IMR-90 (cell line): Measurements from ENCODE around the gene ACOXL. TPM values are rescaled to one million over a fixed set of nuclear protein-coding genes. Genes with fewer than 3 reads are reported as not detected.

Experiments
- ATAC-seq: fragments of 200-7000 bp; cut with Tn5 transposase; 2 replicates; pipeline ENCODE4 v1.9.1; 2020; ENCODE audit warnings: low read depth, mild to moderate bottlenecking, moderate library complexity
- BruUV-seq: library from RNA; stranded (reverse); fragments of 400-500 nt; replicated peaks from 2 replicates; lab custom pipeline; 2021; lab: Mats Ljungman, UMichigan
- CTCF ChIA-PET: fragments of 300-600 bp; formaldehyde crosslinking; extraction: SDS; loops from one replicate; lab custom pipeline; 2021; ENCODE audit warnings: antibody characterized with exemption; lab: Yijun Ruan, JAX
- POLR2A ChIA-PET: fragments of 300-600 bp; sonication (Branson Sonifier 250); formaldehyde crosslinking; loops from one replicate; lab custom pipeline; 2022; ENCODE audit warnings: antibody characterized with exemption; ENCODE audit not compliant: unreplicated experiment; lab: Charles Lee
- DNase-seq: peaks from one replicate; pipeline ENCODE4 v3.0.0; 2013
- H2AFZ ChIP-seq: replicated peaks from 2 replicates; pipeline ENCODE3; 2013; ENCODE audit warnings: low read length, mild to moderate bottlenecking; ENCODE audit not compliant: poor library complexity
- H2AK5ac ChIP-seq: 2 replicates; pipeline ENCODE4 v1.6.1; 2013; ENCODE audit warnings: low read depth, low read length, inconsistent platforms
- H2AK9ac ChIP-seq: replicated peaks from 2 replicates; pipeline ENCODE3; 2013; ENCODE audit warnings: mild to moderate bottlenecking, low read depth, low read length, moderate library complexity; ENCODE audit not compliant: poor library complexity
- H2BK120ac ChIP-seq: 2 replicates; pipeline ENCODE4 v1.6.1; 2013; ENCODE audit warnings: low read depth, low read length, inconsistent platforms
- H2BK15ac ChIP-seq: 3 replicates; pipeline ENCODE4 v1.6.1; 2013; ENCODE audit warnings: low read depth, low read length, inconsistent platforms
- H2BK20ac ChIP-seq: 2 replicates; pipeline ENCODE4 v1.6.1; 2013; ENCODE audit warnings: low read depth, mild to moderate bottlenecking, inconsistent platforms, low read length, moderate library complexity
- H2BK5ac ChIP-seq: 2 replicates; pipeline ENCODE4 v1.6.1; 2013; ENCODE audit warnings: mild to moderate bottlenecking, low read depth, low read length, inconsistent platforms; ENCODE audit not compliant: poor library complexity, severe bottlenecking
- H3K14ac ChIP-seq: replicated peaks from 2 replicates; pipeline ENCODE4 v1.6.1; 2013; ENCODE audit warnings: low read depth, low read length, inconsistent platforms
- H3K18ac ChIP-seq: 2 replicates; pipeline ENCODE4 v1.6.1; 2013; ENCODE audit warnings: low read depth, low read length, control low read depth
- H3K23ac ChIP-seq: 2 replicates; pipeline ENCODE4 v1.6.1; 2013; ENCODE audit warnings: low read depth, low read length, inconsistent platforms
- H3K27ac ChIP-seq: 2 replicates; pipeline ENCODE4 v1.5.1; 2013; ENCODE audit warnings: mild to moderate bottlenecking, control low read depth, low read length; ENCODE audit not compliant: insufficient read depth
- H3K27me3 ChIP-seq: 2 replicates; pipeline ENCODE4 v1.6.1; 2013; ENCODE audit warnings: low read length; ENCODE audit not compliant: control insufficient read depth, insufficient read depth
- H3K36me3 ChIP-seq: 2 replicates; pipeline ENCODE4 v1.6.1; 2013; ENCODE audit warnings: low read length, mixed read lengths; ENCODE audit not compliant: control insufficient read depth, insufficient read depth
- H3K4ac ChIP-seq: 2 replicates; pipeline ENCODE4 v1.6.1; 2013; ENCODE audit warnings: low read depth, low read length, inconsistent platforms
- H3K4me1 ChIP-seq: 2 replicates; pipeline ENCODE4 v1.6.1; 2013; ENCODE audit warnings: low read length, mixed read lengths; ENCODE audit not compliant: control insufficient read depth, insufficient read depth
- H3K4me2 ChIP-seq: 2 replicates; pipeline ENCODE4 v1.6.1; 2013; ENCODE audit warnings: low read depth, mild to moderate bottlenecking, control low read depth, low read length, moderate library complexity
- H3K4me3 ChIP-seq: 2 replicates; pipeline ENCODE4 v1.5.1; 2013; ENCODE audit warnings: low read depth, mild to moderate bottlenecking, control low read depth, low read length, moderate library complexity; ENCODE audit not compliant: insufficient read depth
- H3K56ac ChIP-seq: 2 replicates; pipeline ENCODE4 v1.6.1; 2013; ENCODE audit warnings: low read length, inconsistent platforms; ENCODE audit not compliant: insufficient read depth; ENCODE audit errors: extremely low read depth
- H3K79me1 ChIP-seq, 2 experiments: 2 replicates each; pipeline ENCODE4 v1.6.1; 2013; ENCODE audit warnings: low read length in 2 of 2, inconsistent platforms in 1 of 2, low read depth in 1 of 2
- H3K9ac ChIP-seq: 2 replicates; pipeline ENCODE4 v1.6.1; 2013; ENCODE audit warnings: low read depth, low read length, control low read depth
- H3K9me1 ChIP-seq: 2 replicates; pipeline ENCODE4 v1.6.1; 2013; ENCODE audit warnings: low read length, inconsistent platforms; ENCODE audit not compliant: insufficient read depth
- H3K9me3 ChIP-seq: 2 replicates; pipeline ENCODE4 v1.6.1; 2013; ENCODE audit warnings: low read length; ENCODE audit not compliant: control insufficient read depth, insufficient read depth
- H4K20me1 ChIP-seq: 2 replicates; pipeline ENCODE4 v1.6.1; 2013; ENCODE audit warnings: low read length, inconsistent platforms; ENCODE audit not compliant: insufficient read depth
- H4K5ac ChIP-seq: 2 replicates; pipeline ENCODE4 v1.6.1; 2013; ENCODE audit warnings: mild to moderate bottlenecking, low read depth, low read length, control low read depth
- H4K8ac ChIP-seq, 2 experiments: 2 replicates each; pipeline ENCODE4 v1.6.1; 2013; ENCODE audit warnings: low read depth in 2 of 2, low read length in 2 of 2, control low read depth in 1 of 2, inconsistent platforms in 1 of 2
- H4K91ac ChIP-seq: 2 replicates; pipeline ENCODE4 v1.6.1; 2013; ENCODE audit warnings: low read depth, low read length, inconsistent platforms; ENCODE audit not compliant: insufficient read depth
- BHLHE40 ChIP-seq: fragments of 150-350 bp; IDR thresholded peaks from 2 replicates; pipeline ENCODE4 v1.6.1; 2016; ENCODE audit warnings: mild to moderate bottlenecking, low read depth, low read length
- CEBPB ChIP-seq: IDR thresholded peaks from 2 replicates; pipeline ENCODE4 v1.6.1; 2012; ENCODE audit warnings: low read depth, low read length, improper control_type of control experiment
- CHD1 ChIP-seq: IDR thresholded peaks from 2 replicates; pipeline ENCODE4 v1.6.1; 2012; ENCODE audit warnings: low read depth, low read length, improper control_type of control experiment
- CTCF ChIP-seq: conservative IDR thresholded peaks from 2 replicates; pipeline ENCODE4 v1.5.1; 2012; ENCODE audit warnings: mild to moderate bottlenecking, low read depth, low read length, improper control_type of control experiment
- ELK1 ChIP-seq: fragments of 150-350 bp; IDR thresholded peaks from 2 replicates; pipeline ENCODE4 v1.6.1; 2016; ENCODE audit warnings: low read depth, mild to moderate bottlenecking, low read length, moderate library complexity, borderline replicate concordance
- FOS ChIP-seq: fragments of 150-350 bp; IDR thresholded peaks from 2 replicates; pipeline ENCODE4 v1.6.1; 2016; ENCODE audit warnings: low read depth, low read length
- MAFK ChIP-seq: IDR thresholded peaks from 2 replicates; pipeline ENCODE4 v1.6.1; 2012; ENCODE audit warnings: low read depth, low read length, improper control_type of control experiment
- MAZ ChIP-seq: IDR thresholded peaks from 2 replicates; pipeline ENCODE4 v1.6.1; 2012; ENCODE audit warnings: low read depth, mild to moderate bottlenecking, low read length, improper control_type of control experiment, moderate library complexity, borderline replicate concordance
- MXI1 ChIP-seq: IDR thresholded peaks from 2 replicates; pipeline ENCODE4 v1.6.1; 2012; ENCODE audit warnings: low read depth, mild to moderate bottlenecking, low read length, moderate library complexity, borderline replicate concordance
- NFE2L2 ChIP-seq: fragments of 150-350 bp; IDR thresholded peaks from 2 replicates; pipeline ENCODE4 v1.6.1; 2016; ENCODE audit warnings: low read depth, mild to moderate bottlenecking, low read length
- POLR2A ChIP-seq: IDR thresholded peaks from 2 replicates; pipeline ENCODE4 v1.6.1; 2012; ENCODE audit warnings: mild to moderate bottlenecking, low read depth, low read length
- RAD21 ChIP-seq: IDR thresholded peaks from 2 replicates; pipeline ENCODE4 v1.6.1; 2012; ENCODE audit warnings: low read length, improper control_type of control experiment
- RCOR1 ChIP-seq: IDR thresholded peaks from 2 replicates; pipeline ENCODE4 v1.6.1; 2012; ENCODE audit warnings: mild to moderate bottlenecking, low read length, improper control_type of control experiment; ENCODE audit not compliant: insufficient replicate concordance
- RFX5 ChIP-seq: IDR thresholded peaks from 2 replicates; pipeline ENCODE4 v1.8.0; 2012; ENCODE audit warnings: low read depth, mild to moderate bottlenecking, low read length, moderate library complexity
- SMC3 ChIP-seq: fragments of 150-350 bp; IDR thresholded peaks from 2 replicates; pipeline ENCODE4 v1.6.1; 2016; ENCODE audit warnings: low read depth, mild to moderate bottlenecking, antibody characterized with exemption, low read length, moderate library complexity
- USF2 ChIP-seq: fragments of 150-350 bp; IDR thresholded peaks from 2 replicates; pipeline ENCODE4 v1.6.1; 2017; ENCODE audit warnings: mild to moderate bottlenecking, antibody characterized with exemption, low read length, low read depth
- whole genome bisulfite sequencing, 2 experiments: methylation state at CpG; one replicate each; pipeline versions ENCODE4 v1.1.5 to v1.1.7; 2013; ENCODE audit warnings: missing lambda C conversion rate in 2 of 2; ENCODE audit not compliant: insufficient read length in 1 of 2; ENCODE audit errors: extremely low coverage in 2 of 2; 5-methylcytosine and 5-hydroxymethylcytosine counted together
- dilution Hi-C: fragments of 300-500 bp; cut with HindIII; formaldehyde crosslinking; loops from one replicate; pipeline ENCODE4 v1.14.3; 2018; ENCODE audit warnings: low sequenced_read_pairs; ENCODE audit not compliant: unreplicated experiment
- in situ Hi-C: fragments of 300-500 bp; cut with MboI; formaldehyde crosslinking; loops from 3 replicates; pipeline ENCODE4 v1.14.3; 2019; ENCODE audit warnings: low sequenced_read_pairs, inconsistent platforms, mixed read lengths
- intact Hi-C: fragments of 100-400 bp; cut with micrococcal nuclease; formaldehyde crosslinking; loops from 2 replicates; pipeline ENCODE4 v1.10.0; 2022
- polyA plus RNA-seq, 3 experiments: library from polyadenylated mRNA; depleted of rRNA; stranded (reverse); fragments of >200 nt; gene quantifications; 2 replicates each; pipeline ENCODE4 v1.2.3, GENCODE V29; 2012; ENCODE audit warnings: low replicate concordance in 1 of 3
- total RNA-seq: library from RNA; depleted of rRNA; stranded (reverse); fragments of >200 nt; gene quantifications from 2 replicates; pipeline ENCODE4 v1.2.3, GENCODE V29; 2012

The ACOXL gene
- total and polyA plus RNA-seq, 2 of the 4 experiments (the other 2 are of a cell fraction) = not detected

- Histone ChIP-seq H4K5ac (no peak overlapping the region), H3K79me1 (no peaks in the 10 kb centered on the region), H2AK5ac (no peak overlapping the region), H3K23ac (no peak overlapping the region), H2BK20ac (no peak overlapping the region), H2AFZ (no peak overlapping the region), H3K4me2 (no peak overlapping the region), H3K18ac (no peak overlapping the region), H2BK120ac (no peak overlapping the region), H2BK5ac (no peak overlapping the region), H3K9me1 (no peaks in the 10 kb centered on the region), H3K36me3 (no peaks in the 10 kb centered on the region), H3K56ac (no peak overlapping the region), H2BK15ac (no peak overlapping the region), H3K4ac (no peak overlapping the region), H2AK9ac (no peak overlapping the region), H4K91ac (no peak overlapping the region), H4K8ac (no peak overlapping the region), H4K20me1 (no peaks in the 10 kb centered on the region), H3K14ac (no peak overlapping the region), H3K4me1 (no peaks in the 10 kb centered on the region), H3K9ac (no peak overlapping the region), H3K27me3 (peaks cover 32% of the 10 kb centered on the region), H3K9me3 (no peaks in the 10 kb centered on the region), H3K27ac (no peak overlapping the region), H3K4me3 (no peak overlapping the region)
- dilution Hi-C loops (no loop called here), in situ Hi-C loops (no loop called here), intact Hi-C loops (no loop called here)
- WGBS, 2 experiments = 92% methylated on average over 4 of the region's 17 CpGs; no CpG with 5 or more reads in 1 of the 2 experiments
- POLR2A ChIA-PET = no interaction called here
- no peak for DNase-seq
- no peak for ATAC-seq
- CTCF ChIA-PET = no interaction called here
- TF ChIP-seq CHD1 = no peak
- TF ChIP-seq POLR2A = no peak
- TF ChIP-seq CTCF = no peak
- no peak for TF ChIP-seq MXI1
- TF ChIP-seq ELK1 = no peak
- no peak for TF ChIP-seq RCOR1
- no peak for TF ChIP-seq SMC3
- TF ChIP-seq RAD21 = no peak
- no peak for TF ChIP-seq MAZ
- TF ChIP-seq USF2 = no peak
- no peak for TF ChIP-seq RFX5
- TF ChIP-seq CEBPB = no peak
- no peak for TF ChIP-seq MAFK
- TF ChIP-seq BHLHE40 = no peak
- no peak for TF ChIP-seq FOS
- no peak for TF ChIP-seq NFE2L2
- no TSS peak for BruUV-seq
Measured at GRCh38 chr2:110861616-110862260, 129.4 kb downstream of the ACOXL start.
